ENCODE measurements around the gene THOC5. TPM values are rescaled to one million over a fixed set of nuclear protein-coding genes. Genes with fewer than 3 reads are reported as not detected.

The THOC5 gene
- total RNA-seq, 1 experiment from 2014 or later = 42.3 TPM

DNA sequence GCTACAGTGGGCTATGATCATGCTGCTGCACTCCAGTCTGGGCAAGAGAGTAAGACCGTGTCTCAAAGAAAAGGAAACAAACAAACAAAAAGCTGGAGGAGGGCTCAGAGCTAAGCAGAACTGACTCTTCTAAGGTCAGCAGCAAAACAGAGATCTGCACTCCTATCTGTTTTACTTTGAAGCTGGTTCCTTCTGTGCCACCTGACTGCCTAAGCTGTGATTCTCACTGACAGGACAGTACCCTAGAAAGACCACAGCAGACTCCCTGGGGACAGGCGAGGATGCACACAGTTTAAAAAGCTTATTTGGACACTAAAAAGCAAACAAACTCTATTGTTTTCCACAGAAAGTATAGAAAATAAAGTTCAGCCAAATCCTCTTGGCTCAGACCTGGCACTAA, 43.0 kb downstream of the THOC5 start:
- intact Hi-C loops (cut with micrococcal nuclease; ENCODE audit: unreplicated experiment) = no loop called here
- H3K36me3 ChIP-seq (ENCODE audit: low read depth) = no peaks in the 10 kb centered on the region
- H4K20me1 ChIP-seq (ENCODE audit: insufficient read depth) = no peaks in the 10 kb centered on the region
- H3K4me1 ChIP-seq (replicated peaks; ENCODE audit: insufficient read depth) = no peaks in the 10 kb centered on the region
- no peaks in the 10 kb centered on the region for H3F3A ChIP-seq (ENCODE audit: insufficient read depth, low read depth)
- no peak for DNase-seq
- H3K79me2 ChIP-seq (ENCODE audit: low read depth) = no peaks in the 10 kb centered on the region
- no peak overlapping the region for H3K4me2 ChIP-seq
- no peak for TF ChIP-seq CTCF (conservative IDR thresholded peaks at IDR 0.05)
- TF ChIP-seq EZH2 (IDR thresholded peaks at IDR 0.05; ENCODE audit: low read depth) = no peak
- H3K9me3 ChIP-seq (ENCODE audit: insufficient read depth, low read depth) = no peaks in the 10 kb centered on the region
- ChIA-PET POLR2A (ENCODE audit: unreplicated experiment) (no interaction called here), CTCF (no interaction called here)
- no peak overlapping the region for H2AFZ ChIP-seq
- H3K27ac ChIP-seq = no peak overlapping the region
- BruUV-seq (replicated peaks) = no TSS peak
- no peak overlapping the region for H3K4me3 ChIP-seq
- no peaks in the 10 kb centered on the region for H3K9me2 ChIP-seq (ENCODE audit: insufficient read depth)
- H3K27me3 ChIP-seq (ENCODE audit: insufficient read depth, low read depth) = no peaks in the 10 kb centered on the region

DNA sequence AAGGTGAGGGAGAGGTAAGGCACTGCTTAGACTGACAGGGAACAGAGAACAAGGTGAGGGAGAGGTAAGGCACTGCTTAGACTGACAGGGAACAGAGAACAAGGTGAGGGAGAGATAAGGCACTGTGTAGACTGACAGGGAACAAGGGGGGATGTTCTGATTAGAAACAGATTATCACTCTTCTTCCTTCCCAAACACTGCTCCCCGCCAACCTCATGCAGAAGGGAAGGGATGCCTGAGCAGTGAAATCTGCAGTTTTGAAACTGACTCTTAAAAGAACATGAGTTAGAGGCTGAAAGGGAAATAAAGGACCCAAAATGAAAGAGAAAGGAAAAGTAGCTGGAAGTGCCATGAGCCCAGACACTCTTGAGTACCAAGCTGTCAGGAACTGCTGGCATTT, 43.7 kb downstream of the THOC5 start:
- no peaks in the 10 kb centered on the region for H3K9me3 ChIP-seq (ENCODE audit: insufficient read depth, low read depth)
- no peaks in the 10 kb centered on the region for H3K27me3 ChIP-seq (ENCODE audit: insufficient read depth, low read depth)
- TF ChIP-seq EZH2 (IDR thresholded peaks at IDR 0.05; ENCODE audit: low read depth) = no peak
- no peak for TF ChIP-seq CTCF (conservative IDR thresholded peaks at IDR 0.05)
- no peak overlapping the region for H3K27ac ChIP-seq
- H3K4me3 ChIP-seq = no peak overlapping the region
- no peaks in the 10 kb centered on the region for H3K79me2 ChIP-seq (ENCODE audit: low read depth)
- POLR2A ChIA-PET (ENCODE audit: unreplicated experiment) = no interaction called here
- no peak overlapping the region for H2AFZ ChIP-seq
- H4K20me1 ChIP-seq (ENCODE audit: insufficient read depth) = no peaks in the 10 kb centered on the region
- H3K9me2 ChIP-seq (ENCODE audit: insufficient read depth) = no peaks in the 10 kb centered on the region
- H3K36me3 ChIP-seq (ENCODE audit: low read depth) = no peaks in the 10 kb centered on the region
- intact Hi-C loops (cut with micrococcal nuclease; ENCODE audit: unreplicated experiment) = no loop called here
- no peaks in the 10 kb centered on the region for H3F3A ChIP-seq (ENCODE audit: insufficient read depth, low read depth)
- no peak overlapping the region for H3K4me2 ChIP-seq
- H3K4me1 ChIP-seq (replicated peaks; ENCODE audit: insufficient read depth) = no peaks in the 10 kb centered on the region
- CTCF ChIA-PET = no interaction called here
- no TSS peak for BruUV-seq (replicated peaks)
- DNase-seq = no peak

- no peak overlapping the region for H2AFZ ChIP-seq
- ChIA-PET POLR2A (ENCODE audit: unreplicated experiment) (no interaction called here), CTCF (no interaction called here)
- H3K4me2 ChIP-seq = no peak overlapping the region
- TF ChIP-seq EZH2 (IDR thresholded peaks at IDR 0.05; ENCODE audit: low read depth) (no peak), CTCF (conservative IDR thresholded peaks at IDR 0.05) (no peak)
- no peaks in the 10 kb centered on the region for H3K9me3 ChIP-seq (ENCODE audit: insufficient read depth, low read depth)
- H3K9me2 ChIP-seq (ENCODE audit: insufficient read depth) = no peaks in the 10 kb centered on the region
- BruUV-seq (replicated peaks) = no TSS peak
- no peak overlapping the region for H3K4me3 ChIP-seq
- H3K36me3 ChIP-seq (ENCODE audit: low read depth) = no peaks in the 10 kb centered on the region
- no peaks in the 10 kb centered on the region for H3F3A ChIP-seq (ENCODE audit: insufficient read depth, low read depth)
- DNase-seq = no peak
- H3K4me1 ChIP-seq (replicated peaks; ENCODE audit: insufficient read depth) = no peaks in the 10 kb centered on the region
- no peak overlapping the region for H3K27ac ChIP-seq
- H4K20me1 ChIP-seq (ENCODE audit: insufficient read depth) = no peaks in the 10 kb centered on the region
- no peaks in the 10 kb centered on the region for H3K27me3 ChIP-seq (ENCODE audit: insufficient read depth, low read depth)
- H3K79me2 ChIP-seq (ENCODE audit: low read depth) = no peaks in the 10 kb centered on the region
- intact Hi-C loops (cut with micrococcal nuclease; ENCODE audit: unreplicated experiment) = no loop called here
Measured at GRCh38 chr22:29509298-29509697, 44.3 kb downstream of the THOC5 start.
